NCI-H82 (cell line): ENCODE data around the gene GABRA4.

ENCODE experiments used
- DNase-seq: peaks from one replicate; lab custom pipeline; 2025; lab: John Stamatoyannopoulos, UW

GABRA4 gene

GRCh38 chr4:46979283-46979682 lies 14.1 kb downstream of the GABRA4 start:
- DNase-seq: no peak

- DNase-seq: no peak
Measured at GRCh38 chr4:46977245-46977644, 16.1 kb downstream of the GABRA4 start.

DNA sequence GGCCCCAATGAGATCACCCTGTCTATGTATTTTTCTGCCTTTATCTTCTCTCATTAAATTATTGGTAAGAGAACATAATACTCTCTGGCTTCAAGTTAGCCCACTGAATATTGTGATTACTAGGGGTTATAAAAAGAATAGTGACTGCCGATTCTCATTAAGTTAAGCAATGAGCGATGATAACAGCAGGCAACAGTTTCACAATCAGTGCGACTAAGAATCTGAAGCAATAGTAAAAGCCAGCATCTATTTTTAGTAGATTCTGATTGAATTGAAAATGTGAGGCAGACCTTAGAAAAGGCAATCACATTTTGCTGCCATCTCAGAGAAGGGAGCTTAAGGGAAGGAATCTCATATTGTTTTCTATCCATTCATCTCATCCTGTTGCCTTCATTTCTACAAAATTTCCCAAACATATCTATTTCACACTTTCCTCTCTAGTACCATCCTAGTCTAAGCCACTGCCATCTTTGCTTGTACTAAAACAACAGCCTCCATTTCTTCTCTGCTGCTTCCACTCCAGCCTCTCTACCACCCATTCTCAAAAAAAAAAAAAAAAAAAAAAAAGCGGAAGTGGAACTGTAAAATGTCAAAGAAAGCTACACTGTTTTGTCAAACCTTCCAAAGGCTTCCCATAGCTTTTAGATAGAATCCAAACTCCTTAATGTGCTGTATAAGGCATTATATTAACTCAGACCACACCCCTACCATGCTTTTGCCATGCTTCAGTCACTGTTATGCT lies 17.4 kb downstream of the GABRA4 start:
- DNase-seq: no peak

DNA sequence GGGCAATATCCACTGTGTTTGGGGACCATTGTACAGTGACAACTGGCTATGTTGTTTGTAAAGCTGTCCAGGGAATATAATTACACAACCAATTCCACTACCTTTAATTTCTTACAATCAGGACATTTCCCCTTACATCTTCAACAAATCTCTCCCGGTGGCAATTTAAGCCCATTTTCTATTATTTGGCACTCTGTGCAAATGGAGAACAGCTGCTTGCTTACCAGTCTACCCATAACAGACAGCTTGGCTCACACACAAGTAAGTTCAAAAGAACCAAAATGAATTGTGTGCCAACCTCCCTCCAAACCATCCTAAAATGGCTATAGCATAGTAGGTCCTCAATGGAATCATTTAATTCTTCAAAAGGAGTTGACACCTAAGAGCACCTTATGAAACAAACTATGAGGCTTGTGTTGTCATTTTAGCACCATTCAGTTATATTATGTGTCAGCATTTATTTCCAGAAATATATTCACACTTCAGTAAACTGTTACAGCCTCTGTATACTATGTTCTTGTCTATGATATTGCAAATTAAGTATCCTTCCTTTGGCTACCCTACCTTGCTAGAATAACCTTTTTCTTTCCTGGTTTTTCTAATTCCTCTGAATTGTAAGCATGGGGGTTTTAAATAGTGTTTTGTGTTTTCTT lies 18.4 kb downstream of the GABRA4 start:
- DNase-seq: no peak

DNA sequence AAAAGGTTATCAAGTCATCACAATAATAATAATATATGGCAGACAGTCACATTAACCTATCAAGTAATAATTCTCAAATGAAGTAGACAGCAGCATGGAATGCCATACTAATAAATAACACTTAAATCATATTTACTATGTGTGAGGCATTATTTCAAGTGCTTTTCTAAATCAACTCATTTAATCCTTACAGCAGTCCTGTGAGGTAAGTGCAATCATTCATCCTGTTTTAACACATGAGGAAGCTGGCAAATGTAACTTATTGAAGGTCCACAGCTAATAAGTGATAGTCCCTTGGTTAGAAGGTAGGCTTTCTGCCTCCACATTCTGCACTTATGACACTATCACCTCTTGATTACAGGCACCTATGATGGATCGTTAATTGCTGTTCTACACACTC lies 24.5 kb downstream of the GABRA4 start:
- no peak for DNase-seq

DNA sequence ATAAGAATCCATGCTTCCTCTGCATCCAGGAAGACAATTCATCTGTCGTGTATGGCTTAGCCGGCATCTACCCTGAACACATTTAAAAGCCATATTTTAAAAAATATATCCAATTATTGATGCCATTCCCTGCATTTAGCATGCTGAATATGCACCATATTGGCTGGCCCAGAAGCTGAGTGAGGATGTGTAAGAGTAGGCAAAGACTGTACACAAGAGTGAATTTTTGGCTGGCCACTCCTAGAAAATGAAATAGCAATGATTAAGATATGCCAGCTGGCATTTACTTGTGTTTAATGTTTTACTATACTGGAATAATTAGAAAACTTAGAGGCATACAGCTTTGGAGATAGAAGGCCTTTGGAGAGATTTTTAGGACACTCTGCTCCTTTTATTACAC lies 25.8 kb downstream of the GABRA4 start:
- no peak for DNase-seq

DNA sequence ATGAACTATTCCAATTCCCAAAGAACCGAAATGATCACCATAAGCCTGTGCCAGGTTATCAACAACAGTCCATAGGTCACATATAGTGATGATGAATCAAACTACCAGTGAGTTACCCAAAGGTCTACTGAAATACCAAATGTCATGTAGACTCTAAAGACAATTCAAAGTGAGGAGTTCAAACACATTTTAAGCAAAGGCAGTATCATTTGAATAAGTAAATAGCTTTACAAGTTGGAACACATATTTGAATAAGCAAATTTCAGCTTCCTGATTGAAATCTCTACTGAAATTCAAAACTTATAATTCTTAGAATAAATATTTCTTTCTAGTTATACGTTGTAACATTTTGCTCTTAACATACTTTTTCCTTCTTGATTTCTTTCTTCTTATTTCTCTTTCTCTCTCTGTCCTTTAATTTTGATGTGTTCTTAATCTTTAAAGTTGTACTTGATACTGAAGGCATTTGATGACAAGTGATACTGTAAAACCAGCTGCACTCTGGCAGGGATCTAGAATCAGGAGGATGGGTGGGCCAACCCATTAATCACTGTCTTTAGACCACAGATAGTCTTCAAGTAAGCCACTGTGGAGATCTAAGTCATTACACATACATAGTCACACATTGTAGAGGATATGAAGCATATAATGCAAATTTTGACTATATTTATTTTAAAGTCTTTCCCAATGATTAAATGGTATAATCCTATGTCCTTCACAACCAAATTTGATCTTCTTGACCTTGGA lies 34.5 kb downstream of the GABRA4 start:
- no peak for DNase-seq

GRCh38 chr4:46956451-46956850 lies 36.9 kb downstream of the GABRA4 start:
- no peak for DNase-seq

- DNase-seq: no peak
Measured at GRCh38 chr4:46955601-46956000, 37.8 kb downstream of the GABRA4 start.

GRCh38 chr4:46954643-46955042 lies 38.7 kb downstream of the GABRA4 start:
- peak; percentile 8 for DNase-seq

DNA sequence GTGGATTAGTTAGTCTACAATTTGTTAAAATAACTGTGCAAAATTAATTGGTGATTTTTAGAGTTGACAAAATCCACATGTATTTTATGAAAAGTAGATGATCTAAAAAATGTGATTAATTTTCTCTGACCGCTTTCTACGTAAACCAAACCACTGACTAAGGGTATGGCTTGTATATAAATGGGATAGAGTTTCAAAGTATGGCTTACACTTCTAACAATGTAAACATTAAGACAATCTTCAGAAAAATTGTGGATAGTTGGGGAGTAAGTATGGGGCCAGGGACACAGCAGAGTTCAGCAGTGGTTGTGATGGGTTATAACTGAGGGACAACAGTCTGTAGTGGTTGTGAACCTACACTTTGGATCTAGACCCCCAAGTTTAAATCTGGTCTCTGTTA lies 39.8 kb downstream of the GABRA4 start:
- no peak for DNase-seq

- DNase-seq: no peak
Measured at GRCh38 chr4:46952451-46952850, 40.9 kb downstream of the GABRA4 start.

DNA sequence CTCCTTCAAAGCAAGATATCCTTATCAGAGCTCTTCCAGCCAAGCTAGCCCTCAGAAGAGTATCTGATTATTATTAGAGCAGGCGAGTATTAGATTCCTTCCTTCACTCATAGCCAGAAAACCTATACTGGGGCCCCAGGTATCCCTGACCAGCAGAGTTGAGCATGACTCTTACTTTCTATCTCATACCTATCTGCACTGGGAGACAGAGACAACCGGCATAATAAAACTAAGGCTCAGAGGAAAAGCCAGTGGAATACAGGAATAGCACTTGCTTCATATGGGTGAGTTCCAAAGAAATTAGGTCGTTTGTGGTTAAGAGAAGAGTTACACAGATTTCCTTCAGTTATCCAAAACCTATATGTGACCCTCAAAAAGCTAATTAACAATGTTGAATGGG lies 42.6 kb downstream of the GABRA4 start:
- no peak for DNase-seq

DNA sequence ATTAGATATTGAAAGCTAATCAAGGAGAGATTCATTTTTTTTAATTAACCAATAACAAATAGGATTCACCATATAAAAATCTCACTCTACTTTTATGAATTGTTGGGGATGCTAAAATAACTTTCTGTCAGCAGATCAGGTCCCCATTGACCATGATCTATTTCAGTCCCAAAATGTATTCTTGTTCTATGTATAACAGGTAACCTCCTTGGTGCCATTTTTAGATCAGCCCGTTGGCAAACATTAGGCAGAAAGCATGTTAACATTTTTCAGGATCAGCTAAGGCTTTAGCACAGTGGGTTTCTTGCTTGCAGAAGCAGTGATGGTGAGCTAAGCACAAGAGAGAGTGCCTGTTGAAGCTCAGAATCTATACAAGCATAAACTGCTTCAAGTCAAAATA lies 43.6 kb downstream of the GABRA4 start:
- no peak for DNase-seq

DNA sequence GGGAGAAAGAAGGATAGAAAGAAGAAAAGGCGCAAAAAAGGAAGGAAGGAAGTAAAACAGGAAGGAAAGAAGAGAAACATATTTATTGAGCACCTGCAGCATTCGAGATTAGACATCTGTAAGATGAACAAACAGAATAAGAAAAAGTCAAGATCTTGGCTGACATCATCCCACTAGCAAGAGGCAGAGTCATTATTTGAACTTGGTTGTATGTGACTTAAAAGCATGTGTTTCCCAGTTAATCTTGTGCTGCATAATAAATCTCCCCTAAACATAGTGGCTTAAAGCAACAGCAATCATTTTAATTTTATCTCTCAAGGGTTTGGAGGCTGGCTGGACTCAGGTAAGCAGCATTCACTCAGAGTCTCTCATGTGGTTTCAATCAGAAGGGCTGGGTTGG lies 45.8 kb downstream of the GABRA4 start:
- peak; percentile 1 for DNase-seq

DNA sequence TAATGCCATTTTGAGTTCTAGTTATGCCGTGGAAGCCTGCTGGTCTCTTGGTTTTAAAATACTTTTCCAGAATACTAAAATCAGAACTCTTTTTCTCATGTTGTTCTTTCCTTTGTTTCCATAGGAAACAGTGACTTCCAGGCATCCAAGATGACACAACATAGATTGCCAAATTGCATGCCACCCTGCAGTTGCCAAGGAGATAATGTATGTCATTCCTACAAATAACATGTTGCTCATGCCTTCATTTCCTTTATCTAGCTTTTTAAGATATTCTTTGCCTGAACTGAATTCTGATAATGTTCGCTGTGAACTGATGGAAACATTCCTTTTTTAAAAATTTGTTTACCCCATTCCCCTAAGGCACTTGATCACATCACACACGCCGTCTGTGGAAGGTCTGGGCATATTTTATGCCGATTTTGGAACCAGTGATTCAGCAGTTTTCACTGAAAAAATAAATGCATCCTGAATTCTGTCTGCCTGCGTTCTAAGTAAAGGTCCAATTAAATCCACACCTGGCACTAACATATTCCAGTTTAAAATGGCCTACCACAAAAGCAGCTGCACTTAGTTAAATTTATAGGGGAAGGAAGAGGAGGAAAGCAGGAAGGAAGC lies 46.4 kb downstream of the GABRA4 start:
- DNase-seq: no peak

GRCh38 chr4:46945062-46945461 lies 48.3 kb downstream of the GABRA4 start:
- no peak for DNase-seq

GRCh38 chr4:46944345-46944744 lies 49.0 kb downstream of the GABRA4 start:
- no peak for DNase-seq

GRCh38 chr4:46937493-46937892 lies 55.9 kb downstream of the GABRA4 start:
- no peak for DNase-seq

DNA sequence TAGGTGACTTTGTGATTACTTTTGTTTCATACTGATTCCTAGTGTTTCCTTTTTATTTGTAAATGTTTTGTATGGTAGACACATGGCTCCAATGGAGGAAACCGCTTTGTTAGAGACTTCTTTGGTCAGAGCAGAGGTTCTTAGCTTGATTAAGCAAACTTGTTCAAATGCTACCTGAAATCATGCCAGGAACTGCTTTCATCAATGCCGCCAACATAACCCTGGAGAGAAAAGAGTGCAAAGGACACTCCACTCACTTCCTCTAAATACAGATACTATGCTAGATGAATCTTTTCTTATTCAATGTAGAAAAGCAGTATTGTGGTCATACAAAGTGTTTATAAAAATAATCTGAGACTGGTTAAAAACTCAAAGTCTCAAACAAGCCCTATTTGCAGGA lies 58.7 kb downstream of the GABRA4 start:
- DNase-seq: no peak

DNA sequence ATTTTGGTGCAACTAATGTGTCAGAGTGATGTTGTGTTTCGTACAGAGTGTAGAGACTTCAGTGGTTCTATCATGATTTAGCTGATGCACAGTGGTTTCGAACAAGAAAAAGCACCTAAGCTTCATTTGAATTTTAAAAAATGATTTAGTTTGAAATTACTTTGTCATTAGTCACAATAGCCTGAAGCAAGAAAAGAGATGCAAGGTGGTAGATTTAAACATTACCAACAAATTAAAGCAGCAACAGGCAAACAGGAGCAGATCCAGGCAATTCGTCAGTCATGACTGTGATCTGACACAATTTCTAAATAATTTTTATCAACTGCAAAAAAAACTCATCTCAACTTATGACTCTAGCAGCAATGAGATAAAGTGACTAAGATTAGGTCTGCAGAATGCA lies 59.7 kb downstream of the GABRA4 start:
- DNase-seq: no peak

GRCh38 chr4:46931981-46932380 lies 61.4 kb downstream of the GABRA4 start:
- peak; percentile 66 for DNase-seq

GRCh38 chr4:46930891-46931290 lies 62.5 kb downstream of the GABRA4 start:
- DNase-seq: no peak
